Left hindlimb (tissue), 1 donor: Measurements from ENCODE around the gene SRGAP2C.
"Not testable (repeated sequence)": the region's sequence is repeated elsewhere in the genome, so short reads cannot be mapped to it uniquely, and the experiment has no call there.

Source experiments
- DNase-seq: peaks from one replicate; pipeline ENCODE4 v3.0.0-alpha.2; 2018

SRGAP2C gene

DNA sequence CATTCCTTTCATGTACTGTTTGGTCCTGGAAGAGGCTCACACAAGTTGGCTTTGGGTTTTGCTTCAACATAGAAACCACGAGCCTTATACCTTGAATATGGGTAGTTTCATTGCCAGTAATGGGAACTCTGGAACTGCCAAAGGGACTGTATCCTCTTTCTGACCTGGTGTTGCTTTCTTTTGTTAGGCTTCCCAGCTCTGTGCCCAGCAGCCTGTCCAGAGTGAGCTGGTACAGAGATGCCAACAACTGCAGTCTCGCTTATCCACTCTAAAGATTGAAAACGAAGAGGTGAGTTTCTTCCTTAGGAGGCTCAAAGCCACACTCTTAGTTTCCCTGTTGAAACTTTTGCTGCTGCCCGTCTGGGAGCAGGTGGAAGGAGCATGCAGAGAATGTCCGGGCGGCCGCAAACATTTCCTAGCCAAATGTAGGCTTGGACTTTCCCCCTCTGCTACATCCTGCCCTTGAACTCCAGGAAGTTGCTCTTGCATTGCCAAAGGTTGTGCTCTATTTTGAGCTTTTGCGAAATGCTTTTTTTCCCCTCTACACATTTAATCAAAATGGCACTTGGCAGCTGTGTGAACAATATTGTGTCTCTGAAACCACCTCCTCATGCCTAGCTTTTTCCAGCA, 201.7 kb downstream of the SRGAP2C start:
- DNase-seq, result not testable (repeated sequence)

DNA sequence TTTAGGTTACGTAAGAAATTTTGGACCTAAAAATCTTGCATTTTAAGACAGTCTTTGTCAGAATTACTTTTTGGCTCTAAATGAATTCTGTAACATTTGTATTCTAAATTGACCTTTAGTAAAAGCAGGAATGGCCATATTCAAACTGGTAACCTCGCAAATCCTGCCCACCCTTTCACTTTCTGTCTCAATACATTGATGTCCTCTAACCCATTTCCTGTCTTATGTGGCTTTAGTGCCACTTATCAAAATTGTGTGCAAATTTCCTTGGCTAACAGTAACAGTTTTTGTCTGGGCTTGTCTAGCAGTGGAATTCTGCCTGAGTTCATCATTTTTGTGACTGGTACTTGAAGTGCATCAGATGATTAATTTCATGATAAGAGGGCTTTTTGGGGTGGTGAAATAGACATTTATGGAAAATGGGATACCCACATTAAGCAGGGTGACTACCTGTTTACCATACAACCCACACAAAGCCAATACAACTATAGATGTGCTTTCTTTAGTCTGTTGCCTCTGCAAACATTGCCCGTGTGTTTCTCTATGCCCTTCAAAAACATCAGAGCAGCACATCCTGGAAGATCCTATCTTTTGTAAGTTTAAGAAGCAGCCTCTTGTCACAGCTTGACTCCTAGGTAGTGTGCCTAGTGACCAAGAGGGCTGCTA, 205.3 kb downstream of the SRGAP2C start:
- DNase-seq, result not testable (repeated sequence)

DNA sequence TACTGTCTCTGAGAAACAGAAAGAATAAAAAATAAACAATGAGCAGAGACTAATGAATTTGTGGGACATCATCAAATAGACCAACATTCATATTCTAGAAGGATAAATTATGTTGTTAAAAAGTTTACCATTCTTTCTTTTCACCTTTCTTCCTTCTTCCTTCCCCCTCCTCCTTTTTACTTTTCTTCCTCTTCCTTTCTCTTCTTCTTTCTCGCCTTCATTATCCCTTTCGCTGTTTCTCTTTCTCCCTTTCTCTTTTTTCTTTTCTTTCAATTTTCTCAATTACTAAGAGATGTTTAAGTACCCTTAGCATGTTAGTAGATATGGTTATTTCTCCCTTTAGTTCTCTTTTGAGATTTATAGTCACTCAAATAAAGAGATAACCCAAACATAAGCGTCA, 207.4 kb downstream of the SRGAP2C start:
- not testable (repeated sequence) for DNase-seq

DNA sequence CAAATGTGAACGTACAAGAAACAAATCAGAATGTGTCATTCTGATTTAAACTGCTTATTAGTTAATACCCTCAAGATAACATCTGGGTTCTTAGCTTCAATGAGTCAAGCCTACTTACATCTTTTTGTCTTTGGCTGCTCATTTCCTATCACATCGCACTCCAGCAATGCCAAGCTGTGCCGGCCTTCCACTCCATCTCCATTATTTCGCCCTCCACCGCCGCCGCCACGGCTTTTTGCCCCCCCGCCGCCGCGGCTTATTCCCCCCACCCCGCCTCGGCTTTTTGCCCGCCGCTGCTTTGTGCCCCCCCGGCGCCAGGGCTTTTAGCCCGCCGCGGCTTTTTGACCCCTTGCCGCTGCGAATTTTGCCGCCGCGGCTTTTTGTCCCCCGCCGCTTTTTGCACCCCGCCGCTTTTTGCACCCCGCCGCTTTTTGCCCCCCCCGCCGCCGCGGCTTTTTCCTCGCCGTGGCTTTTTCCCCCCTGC, 211.0 kb downstream of the SRGAP2C start:
- DNase-seq, result peak; percentile 36

DNA sequence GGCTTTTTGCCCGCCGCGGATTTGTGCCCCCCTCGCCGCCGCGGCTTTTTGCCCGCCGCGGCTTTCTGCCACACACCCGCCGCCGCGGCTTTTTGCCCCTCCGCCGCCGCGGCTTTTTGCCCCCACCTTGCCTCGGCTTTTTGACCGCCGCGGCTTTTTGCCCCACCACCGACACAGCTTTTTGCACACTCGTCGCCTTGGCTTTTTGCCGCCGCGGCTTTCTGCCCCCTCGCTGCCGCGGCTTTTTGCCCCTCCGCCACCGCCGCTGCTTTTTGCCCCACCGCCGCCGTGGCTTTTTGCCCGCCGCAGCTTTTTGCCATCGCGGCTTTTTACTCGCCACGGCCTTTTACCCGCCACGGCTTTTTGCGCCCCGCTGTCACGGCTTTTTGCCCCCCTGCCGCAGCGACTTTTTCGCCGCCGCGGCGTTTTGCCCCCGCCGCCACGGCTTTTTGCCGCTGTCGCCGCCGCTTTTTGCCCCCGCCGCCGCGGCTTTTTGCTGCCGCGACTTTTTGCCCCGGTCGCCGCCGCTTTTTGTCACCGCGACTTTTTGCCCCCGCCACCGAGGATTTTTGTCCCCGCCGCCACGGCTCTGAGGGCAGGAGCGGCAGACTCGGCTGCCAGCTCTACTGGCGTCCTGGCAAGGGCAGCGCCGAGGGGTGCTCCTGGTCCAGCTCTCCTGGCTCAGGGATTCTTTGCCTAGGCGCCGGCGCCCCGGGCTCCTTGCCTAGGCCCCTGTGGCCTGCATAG, 211.7 kb downstream of the SRGAP2C start:
- peak; percentile 43 for DNase-seq

DNA sequence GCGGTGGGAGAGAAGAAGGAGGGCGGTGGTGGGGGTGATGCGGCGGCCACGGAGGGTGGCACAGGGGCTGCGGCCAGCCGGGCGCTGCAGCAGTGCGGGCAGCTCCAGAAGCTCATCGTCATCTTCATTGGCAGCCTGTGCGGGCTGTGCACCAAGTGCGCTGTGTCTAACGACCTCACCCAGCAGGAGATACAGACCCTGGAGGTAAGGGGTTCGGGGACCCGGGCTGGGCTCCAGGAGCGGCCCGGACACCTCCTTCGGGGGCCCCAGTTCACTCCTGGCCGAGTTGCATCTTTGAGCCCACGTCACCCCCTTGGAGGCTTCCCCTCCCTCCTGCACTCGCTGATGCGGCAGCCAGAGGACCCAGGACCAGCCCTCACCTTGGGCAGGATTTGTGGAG, 212.3 kb downstream of the SRGAP2C start:
- DNase-seq, result not testable (repeated sequence)

DNA sequence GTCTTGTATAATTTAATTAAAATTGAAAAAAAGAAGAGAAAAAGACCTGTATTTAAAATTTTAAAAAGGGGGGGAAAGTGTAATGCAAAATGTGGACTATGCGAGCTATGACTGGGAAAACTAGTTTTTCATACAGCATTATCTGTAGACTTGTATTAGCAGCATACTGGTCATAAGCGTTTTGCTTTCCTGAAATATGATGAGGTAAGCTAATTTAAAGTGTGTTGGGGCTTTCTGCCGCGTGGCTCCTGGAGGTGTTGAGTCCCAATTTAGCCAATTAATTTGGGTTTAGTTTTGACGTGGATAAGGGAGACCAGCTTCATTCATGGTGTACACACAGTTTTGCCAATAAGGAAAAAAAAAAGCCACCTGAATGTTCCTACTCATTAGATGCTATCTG, 214.4 kb downstream of the SRGAP2C start:
- not testable (repeated sequence) for DNase-seq

DNA sequence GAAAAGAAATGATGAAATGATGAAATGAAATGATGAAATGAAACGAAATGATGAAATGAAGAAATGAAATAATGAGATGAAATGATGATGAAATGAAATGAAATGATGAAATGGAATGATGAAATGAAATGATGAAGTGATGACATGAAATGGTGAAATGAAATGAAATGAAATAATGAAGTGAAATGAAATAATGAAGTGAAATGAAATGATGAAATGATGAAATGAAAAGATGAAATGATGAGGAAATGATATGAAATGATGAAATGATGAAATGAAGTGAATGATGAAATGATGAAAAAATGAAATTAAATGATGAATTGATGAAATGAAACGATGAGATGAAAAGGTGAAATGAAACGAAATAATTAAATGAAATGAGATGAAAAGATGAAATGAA, 215.3 kb downstream of the SRGAP2C start:
- DNase-seq, result not testable (repeated sequence)

DNA sequence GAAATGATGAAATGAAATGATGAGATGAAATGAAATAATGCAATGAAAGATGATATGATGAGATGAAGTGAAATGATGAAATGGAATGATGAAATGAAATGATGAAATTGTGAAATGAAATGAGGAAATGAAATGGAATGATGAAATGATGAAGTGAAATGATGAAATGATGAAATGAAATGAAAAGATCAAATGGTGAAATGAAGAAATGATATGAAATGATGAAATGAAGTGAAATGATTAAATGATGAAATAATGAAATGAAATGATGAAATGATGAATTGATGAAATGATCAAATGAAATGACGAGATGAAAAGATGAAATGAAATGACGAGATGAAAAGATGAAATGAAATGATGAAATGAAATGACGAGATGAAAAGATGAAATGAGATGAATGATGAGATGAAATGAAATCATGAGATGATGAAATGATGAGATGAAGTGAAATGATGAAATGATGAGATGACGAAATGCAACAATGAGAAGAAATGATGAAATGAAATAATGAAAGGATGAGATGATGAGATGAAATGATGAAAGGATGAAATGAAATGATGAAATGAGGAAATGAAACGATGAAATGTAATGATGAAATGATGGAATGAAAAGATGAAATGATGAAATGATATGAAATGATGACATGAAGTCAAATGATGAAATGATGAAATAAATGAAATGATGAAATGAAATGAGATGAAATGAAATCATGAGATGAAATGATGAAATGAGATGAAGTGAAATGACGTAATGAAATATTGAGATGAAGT, 216.0 kb downstream of the SRGAP2C start:
- not testable (repeated sequence) for DNase-seq

DNA sequence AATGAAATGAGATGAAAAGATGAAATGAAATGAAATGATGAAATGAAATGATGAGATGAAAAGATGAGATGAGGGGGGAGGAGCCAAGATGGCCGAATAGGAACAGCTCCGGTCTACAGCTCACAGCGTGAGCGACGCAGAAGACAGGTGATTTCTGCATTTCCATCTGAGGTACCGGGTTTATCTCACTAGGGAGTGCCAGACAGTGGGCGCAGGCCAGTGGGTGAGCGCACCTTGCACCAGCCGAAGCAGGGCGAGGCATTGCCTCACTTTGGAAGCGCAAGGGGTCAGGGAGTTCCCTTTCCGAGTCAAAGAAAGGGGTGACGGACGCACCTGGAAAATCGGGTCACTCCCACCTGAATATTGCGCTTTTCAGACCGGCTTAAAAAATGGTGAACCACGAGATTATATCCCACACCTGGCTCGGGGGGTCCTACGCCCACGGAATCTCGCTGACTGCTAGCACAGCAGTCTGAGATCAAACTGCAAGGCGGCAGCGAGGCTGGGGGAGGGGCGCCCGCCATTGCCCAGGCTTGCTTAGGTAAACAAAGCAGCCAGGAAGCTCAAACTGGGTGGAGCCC, 216.7 kb downstream of the SRGAP2C start:
- not testable (repeated sequence) for DNase-seq

DNA sequence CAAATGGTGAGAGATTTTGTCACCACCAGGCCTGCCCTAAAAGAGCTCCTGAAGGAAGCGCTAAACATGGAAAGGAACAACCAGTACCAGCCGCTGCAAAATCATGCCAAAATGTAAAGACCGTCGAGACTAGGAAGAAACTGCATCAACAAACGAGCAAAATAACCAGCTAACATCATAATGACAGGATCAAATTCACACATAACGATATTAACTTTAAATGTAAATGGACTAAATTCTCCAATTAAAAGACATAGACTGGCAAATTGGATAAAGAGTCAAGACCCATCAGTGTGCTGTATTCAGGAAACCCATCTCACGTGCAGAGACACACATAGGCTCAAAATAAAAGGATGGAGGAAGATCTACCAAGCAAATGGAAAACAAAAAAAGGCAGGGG, 218.5 kb downstream of the SRGAP2C start:
- DNase-seq, result not testable (repeated sequence)

DNA sequence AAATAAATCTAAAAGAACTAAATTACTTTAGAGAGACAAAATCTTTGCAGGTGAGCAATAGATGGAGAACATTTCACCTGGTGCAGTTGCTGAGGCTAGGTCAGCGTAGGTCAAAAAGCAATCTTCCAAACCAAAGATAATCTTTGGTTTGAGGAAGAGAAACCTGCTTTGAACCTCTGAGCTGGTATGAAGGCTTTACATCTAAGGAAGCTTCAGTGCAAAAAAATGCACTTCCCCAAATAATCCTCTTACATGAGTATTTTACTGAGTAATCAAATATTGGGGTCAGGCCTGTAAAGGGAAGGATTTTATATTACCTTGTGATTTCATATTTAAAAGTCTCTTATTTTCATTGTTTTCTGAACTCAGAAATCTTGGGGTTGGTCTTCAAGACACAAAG, 223.6 kb downstream of the SRGAP2C start:
- DNase-seq, result no peak

DNA sequence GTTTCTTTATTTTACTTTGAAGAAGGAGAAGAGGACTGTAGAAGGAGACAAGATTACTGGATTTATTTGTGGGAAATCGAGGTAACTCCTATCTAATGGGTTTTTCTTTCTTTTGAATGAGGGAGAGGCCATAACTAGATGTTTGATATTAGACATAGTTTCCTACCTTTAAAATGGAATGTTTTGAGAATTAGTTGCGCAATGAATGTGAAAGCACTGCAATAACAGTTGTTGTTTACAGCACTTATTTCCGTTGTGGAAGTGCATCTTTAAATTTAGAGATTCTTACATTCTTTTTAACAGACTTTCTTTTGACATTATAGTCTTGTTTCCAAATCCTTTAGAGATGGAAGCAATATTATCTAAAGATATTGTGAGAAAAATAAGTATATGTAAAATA, 229.0 kb downstream of the SRGAP2C start:
- DNase-seq, result no peak

DNA sequence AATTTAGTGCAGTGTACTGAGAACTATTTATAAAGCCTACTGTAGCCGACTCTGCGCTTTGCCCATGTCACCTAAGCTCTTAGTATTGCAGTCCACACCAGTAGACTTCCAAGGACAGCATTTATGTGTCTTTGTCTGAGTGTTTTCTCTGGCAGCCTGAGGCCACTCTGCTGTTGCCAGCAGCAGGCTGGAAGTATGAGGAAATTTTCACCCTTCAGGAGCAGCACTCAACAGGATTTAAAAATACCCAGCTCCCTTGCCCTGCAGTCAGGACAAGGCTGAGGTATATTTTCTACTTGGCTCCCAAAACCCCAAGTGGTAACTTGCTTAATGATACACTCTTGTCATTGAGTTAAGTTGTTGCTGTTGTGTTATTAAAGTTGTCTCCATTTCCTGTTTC, 230.1 kb downstream of the SRGAP2C start:
- no peak for DNase-seq

DNA sequence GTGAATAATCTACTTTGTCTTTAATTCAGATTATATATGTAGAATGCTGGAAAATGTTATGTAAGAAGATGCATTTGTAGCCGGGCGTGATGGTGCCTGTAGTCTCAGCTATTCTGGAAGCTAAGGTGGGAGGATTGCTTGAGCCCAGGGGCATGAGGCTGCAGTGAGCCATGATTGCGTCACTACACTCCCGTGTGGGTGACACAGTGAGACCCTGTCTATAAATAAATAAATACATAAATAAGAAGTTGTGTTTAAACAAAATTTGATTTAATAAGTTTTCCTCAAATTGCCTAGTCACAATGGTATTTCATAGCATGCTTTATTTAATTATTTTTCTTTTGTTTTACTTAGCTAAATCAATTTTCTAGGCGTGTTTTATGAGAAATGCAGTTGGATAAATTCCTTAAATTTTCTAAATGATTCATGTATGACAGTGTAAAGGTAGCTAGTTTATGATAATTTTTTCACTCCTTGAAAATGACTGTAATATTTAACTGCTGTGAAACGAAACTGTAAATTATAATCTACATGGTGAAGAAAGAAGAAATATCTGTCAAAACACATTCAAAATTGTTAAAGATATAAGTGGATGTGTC, 232.6 kb downstream of the SRGAP2C start:
- DNase-seq, result no peak

DNA sequence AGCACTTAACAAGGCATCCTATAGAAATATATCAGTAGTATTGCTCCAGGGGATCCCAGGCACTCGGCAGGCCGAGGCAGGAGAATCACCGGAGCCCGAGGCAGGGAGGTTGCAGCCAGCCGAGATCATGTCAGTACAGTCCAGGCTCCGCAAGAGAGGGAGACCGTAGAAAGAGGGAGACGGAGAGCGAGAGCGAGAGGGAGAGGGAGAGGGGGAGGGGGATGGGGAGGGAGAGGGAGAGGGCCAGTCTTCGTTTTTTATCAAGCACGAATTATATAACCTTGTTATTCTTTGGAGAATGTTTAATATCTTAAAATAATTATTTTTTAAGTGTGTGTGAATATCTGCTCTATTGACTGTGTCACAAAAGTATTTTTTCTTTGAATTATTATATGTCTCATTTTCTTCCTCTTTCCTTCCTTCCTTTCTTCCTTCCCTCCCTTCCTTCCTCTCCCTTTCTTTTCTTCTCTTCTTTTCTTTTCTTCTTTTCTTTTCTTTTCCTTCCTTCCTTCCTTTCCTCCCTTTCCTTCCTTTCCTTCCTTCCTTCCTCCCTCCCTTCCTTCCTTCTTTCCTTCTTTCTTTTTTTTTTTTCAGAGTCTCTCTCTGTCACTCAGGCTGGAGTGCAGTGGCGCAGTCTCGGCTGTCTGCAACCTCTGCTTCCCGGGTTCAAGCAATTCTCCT, 233.7 kb downstream of the SRGAP2C start:
- no peak for DNase-seq

DNA sequence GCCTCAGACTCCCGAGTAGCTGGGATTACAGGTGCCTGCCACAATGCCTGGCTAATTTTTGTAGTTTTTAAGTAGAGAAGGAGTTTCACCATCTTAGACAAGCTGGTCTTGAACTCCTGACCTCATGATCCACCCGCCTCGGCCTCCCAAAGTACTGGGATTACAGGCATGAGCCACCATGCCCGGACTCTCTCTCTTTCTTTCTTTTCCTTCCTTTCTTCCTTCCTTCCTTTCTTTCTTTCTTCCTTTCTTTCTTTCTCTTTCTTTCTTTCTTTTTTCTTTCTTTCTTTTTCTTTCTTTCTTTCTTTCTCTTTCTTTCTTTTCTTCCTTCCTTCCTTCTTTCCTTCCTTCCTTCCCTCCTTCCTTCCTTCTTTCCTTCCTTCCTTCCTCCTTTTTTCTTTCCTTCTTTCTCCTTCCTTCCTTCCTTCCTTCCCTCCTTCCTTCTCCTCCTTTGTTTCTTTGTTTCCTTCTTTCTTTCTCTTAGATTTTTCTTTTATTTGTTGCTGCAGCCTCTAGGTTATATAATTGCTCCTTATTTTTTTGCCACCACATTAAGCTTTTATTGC, 234.4 kb downstream of the SRGAP2C start:
- not testable (repeated sequence) for DNase-seq

DNA sequence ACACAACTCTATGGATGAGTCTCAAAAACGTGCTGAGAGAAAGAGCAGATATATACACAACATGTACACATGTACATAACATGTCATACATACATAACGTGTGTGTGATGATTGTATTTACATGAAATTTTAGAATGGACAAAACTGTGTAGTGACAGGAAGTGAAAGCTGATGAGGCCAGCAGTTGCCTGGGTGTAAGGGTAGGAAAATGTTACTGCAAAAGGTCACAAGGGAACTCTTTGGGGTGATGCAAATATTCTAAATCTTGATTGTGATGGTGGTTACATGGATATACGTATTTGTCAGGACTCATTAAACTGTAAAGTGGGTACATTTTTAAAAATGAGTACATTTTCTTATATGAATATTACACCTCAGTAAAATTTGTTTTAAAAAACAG, 236.7 kb downstream of the SRGAP2C start:
- not testable (repeated sequence) for DNase-seq

DNA sequence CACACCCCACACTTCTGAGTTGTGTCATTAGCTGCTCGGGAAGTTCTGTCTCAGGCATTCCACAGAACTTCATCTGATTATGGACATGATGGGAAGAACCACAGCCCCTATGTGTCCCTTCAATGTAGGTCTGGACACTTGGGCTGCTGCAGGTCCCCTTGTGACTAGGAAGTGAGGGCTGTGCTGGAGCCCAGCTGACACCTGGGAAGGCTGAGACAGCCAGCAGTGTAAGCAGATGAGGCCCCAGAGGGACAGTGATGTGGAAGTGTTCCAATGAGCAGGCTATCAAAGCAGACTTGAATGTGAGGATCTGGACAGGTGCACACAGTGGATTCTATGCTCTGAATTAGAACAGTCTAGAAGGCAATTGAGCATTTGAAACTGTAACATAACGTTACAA, 239.2 kb downstream of the SRGAP2C start:
- DNase-seq, result not testable (repeated sequence)

DNA sequence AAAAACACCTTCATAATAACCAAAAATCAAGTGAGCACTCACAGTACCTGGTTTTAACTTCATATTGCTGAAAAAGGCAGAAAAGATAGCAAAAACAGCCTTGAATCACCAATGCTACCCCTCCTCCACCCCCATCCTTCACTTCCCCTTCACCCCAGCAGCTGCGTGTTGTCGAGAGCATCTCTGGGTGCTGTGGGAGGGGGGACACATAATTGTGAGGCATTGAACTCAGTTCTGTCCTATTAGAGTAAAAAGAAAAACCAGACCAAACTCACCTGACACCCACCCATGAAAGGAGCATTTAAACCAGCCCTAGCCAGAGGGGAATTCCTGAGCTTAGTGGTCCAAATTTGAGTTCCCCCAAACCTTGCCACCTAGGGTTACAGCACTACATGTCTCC, 248.7 kb downstream of the SRGAP2C start:
- not testable (repeated sequence) for DNase-seq

DNA sequence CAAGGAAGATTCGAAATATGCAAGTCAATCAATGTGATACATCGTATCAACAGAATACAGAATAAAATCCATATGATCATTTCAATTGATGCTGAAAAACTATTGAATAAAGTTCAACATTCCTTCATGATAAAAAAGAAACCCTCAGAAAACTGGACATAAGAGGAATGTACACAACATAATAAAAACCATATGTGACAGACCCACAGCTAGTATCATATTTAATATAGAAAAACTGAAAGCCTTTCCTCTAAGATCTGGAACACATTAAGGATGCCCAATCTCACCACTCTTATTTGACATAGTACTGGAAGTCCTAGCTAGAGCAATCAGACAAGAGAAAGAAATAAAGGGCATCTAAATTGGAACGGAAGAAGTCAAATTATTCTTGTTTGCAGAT, 254.1 kb downstream of the SRGAP2C start:
- not testable (repeated sequence) for DNase-seq
